Sigmoid colon (tissue), 4 donors: Measurements from ENCODE around the gene GUCA2B.

Experiments used
- CTCF ChIP-seq, 4 experiments: fragments of 450-650 bp in 3 of 4; fragments of 200-600 bp in 1 of 4; IDR thresholded peaks; one replicate each; pipeline ENCODE4 v1.5.1; 2016 to 2019; ENCODE audit warnings: antibody characterized with exemption in 4 of 4, mild to moderate bottlenecking in 3 of 4, moderate library complexity in 2 of 4
- EP300 ChIP-seq, 4 donors: sonication (generic); formaldehyde crosslinking; IDR thresholded peaks; one replicate each; pipeline ENCODE4 v1.6.1; 2017; ENCODE audit warnings: antibody characterized with exemption in 4 of 4
- POLR2A ChIP-seq, 2 donors: fragments of 450-650 bp; IDR thresholded peaks; one replicate each; pipeline ENCODE4 v1.6.1; 2016; ENCODE audit warnings: antibody characterized with exemption in 2 of 2, mild to moderate bottlenecking in 2 of 2, moderate library complexity in 2 of 2
- POLR2AphosphoS5 ChIP-seq, 4 donors: sonication (generic); formaldehyde crosslinking; IDR thresholded peaks; one replicate each; pipeline ENCODE4 v1.6.1; 2017; ENCODE audit warnings: antibody characterized with exemption in 4 of 4

- TF ChIP-seq CTCF (IDR thresholded peaks at IDR 0.05) (no peak), POLR2A (IDR thresholded peaks at IDR 0.05) (no peak), EP300 (IDR thresholded peaks at IDR 0.05) (no peak), POLR2AphosphoS5 (IDR thresholded peaks at IDR 0.05) (no peak)
Observed at GRCh38 chr1:42181687-42182086, 28.5 kb downstream of the GUCA2B start.
